HG03196 (cell line): ENCODE data around the gene QSOX2.
A peak's percentile ranks its signal among the peaks of the same experiment; 100 is the strongest.
"Not testable (repeated sequence)": the region's sequence is repeated elsewhere in the genome, so short reads cannot be mapped to it uniquely, and the experiment has no call there.

Source experiments
- ATAC-seq: cut with Tn5 transposase; IDR thresholded peaks from one replicate; pipeline ENCODE4 v1.9.1; 2021; ENCODE audit not compliant: unreplicated experiment

Gene QSOX2

GRCh38 chr9:136282272-136282861, 36.8 kb upstream of the QSOX2 start:
- no peak for ATAC-seq

- no peak for ATAC-seq
Observed at GRCh38 chr9:136281421-136282271, 36.0 kb upstream of the QSOX2 start.

GRCh38 chr9:136280535-136281315, 35.1 kb upstream of the QSOX2 start:
- no peak for ATAC-seq

DNA sequence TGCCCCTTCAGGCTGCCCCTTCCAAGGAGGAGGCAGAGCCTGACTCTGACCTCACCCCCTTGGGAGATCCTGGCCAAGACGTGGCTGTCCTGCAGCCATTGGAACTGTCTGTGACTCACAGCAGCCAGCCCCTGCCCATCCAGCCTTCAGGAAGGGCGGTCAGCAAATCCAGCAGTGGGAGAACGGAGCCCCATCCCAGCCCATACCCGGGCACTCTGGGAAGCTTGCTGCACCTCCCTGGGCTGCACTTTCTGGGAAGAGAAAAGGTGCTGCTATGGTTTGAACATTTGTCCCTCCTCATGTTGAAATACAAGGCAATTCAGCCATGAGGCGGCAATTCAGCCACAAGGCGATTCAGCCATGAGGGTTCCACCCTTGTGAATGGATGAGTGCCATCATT, 33.9 kb upstream of the QSOX2 start:
- ATAC-seq, result no peak

GRCh38 chr9:136278894-136279293, 33.3 kb upstream of the QSOX2 start:
- no peak for ATAC-seq

- no peak for ATAC-seq
Observed at GRCh38 chr9:136278221-136278620, 32.6 kb upstream of the QSOX2 start.

DNA sequence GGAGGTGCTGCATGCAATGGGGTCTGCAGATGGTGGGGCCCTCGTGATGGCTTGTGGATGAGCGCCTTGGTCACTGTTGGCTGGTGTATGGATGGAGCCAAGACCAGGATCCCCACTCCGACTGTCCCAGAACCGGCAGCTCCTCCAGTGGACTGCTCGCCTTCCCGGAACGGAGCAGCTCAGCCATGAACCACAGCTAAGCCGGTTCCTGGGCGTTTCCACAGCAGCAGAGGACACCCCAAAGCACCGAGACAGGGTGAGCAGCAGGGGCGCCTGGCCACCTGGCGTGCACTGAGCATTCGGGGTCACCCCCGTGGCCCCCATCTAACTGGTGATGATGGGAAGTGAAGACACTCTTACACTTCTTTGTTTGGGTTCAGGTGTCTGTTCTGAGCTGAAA, 32.1 kb upstream of the QSOX2 start:
- ATAC-seq, result no peak

DNA sequence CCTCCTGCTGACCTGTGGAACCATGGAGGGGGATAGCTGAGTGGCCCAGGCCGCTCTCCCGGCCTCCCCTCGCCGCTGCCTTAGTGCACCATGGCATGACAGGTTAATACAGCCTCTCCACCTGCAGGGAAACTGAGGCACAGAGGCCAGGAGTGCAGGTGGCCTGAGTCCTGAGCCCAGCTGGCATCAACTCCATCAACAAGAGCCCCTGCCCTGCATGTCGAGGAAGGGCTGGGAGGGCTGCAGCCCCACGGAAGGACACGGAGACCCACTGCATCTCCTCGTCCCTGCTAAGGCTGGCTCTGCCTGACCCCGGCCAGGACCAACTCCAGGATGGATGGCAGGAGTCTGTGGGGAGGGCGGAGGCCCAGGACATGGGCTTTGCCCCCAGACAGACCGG, 31.1 kb upstream of the QSOX2 start:
- no peak for ATAC-seq

- no peak for ATAC-seq
Observed at GRCh38 chr9:136275655-136276429, 30.2 kb upstream of the QSOX2 start.

- no peak for ATAC-seq
Observed at GRCh38 chr9:136274786-136275654, 29.4 kb upstream of the QSOX2 start.

DNA sequence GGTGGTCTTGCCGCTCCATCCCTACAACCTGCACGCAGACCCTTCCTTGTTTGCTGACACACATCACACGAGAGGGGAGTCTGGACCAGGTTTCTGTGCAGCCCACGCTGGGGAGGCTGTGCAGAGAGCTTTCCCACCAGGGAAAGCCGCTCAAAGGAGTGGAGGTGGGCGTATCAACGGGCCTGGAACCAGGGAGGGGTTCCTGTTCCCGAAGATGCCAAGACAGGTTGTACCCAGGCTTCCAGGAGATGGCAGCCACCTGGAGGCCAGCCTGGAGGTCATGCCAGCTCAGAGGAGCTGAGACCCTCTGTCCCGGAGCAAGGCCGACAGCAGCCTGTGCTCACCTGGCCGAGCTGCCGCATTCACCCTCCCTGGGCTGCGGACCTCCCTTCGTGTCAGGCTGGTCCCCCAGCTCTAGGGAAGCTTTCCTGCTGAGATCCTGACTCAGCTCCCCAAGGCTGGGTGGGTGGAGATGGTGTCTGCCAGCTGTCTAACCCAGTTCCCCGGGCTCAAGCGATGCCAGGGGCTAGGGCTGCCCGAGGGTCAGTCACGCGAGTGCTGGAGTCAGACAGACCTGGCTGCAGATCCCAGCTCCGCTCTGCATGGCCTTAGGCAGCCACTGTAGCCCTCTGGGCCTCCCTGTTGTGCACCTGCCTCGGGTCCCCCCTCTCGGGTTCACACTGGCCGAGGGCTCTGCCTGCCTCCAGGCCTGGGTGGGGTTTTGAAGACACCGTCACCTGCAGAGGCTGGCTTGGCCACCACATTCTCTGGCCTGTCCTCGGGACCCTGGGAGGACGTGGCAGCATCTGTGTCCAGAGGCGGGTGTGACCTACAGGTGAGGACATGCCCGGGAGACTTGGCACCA, 28.5 kb upstream of the QSOX2 start:
- no peak for ATAC-seq

DNA sequence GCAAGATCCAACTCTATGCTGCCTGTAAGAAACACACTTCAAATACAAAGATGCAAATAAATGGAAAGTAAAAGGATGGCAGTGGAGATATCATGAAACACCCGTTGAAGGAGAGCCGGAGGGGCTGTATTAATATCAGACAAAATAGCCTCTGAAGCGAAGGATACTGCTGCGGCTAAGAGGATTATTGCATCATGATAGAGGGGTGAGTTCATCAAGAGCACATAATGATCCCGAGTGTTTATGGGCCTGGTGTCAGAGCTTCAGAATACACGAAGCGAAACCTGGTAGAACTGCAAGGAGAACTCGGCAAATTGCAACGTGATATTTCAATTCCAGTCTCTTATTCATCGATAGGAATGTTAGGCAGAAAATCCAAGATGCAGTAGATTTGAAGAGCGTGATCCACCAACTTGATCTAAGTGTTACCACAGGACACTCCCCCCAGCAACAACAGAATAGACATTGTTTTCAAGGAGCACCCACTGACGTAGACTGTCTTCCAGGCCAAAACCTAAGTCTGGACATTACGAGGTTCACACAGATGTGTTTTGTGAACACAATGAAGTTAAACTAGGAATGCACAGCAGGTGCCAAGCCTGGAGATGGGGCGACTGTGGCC, 27.7 kb upstream of the QSOX2 start:
- ATAC-seq, result no peak

DNA sequence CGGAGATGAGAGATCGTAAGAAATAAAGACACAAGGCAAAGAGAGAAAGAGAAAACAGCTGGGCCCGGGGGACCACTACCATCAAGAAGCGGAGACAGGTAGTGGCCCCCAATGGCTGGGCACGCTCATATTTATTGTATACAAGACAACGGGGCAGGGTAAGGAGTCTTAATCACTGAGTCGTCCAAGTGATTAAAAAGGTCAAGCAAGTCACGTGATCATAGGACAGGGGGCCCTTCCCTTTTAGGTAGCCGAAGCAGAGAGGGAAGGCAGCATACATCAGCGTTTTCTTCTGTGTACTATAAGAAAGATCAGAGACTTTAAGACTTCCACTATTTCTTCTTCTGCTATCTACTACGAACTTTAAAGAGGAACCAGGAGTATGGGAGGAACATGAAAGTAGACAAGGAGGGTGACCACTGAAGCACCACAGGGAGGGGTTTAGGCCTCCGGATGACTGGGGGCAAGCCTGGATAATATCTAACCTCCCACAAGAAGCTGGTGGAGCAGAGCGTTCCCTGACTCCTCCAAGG, 24.6 kb upstream of the QSOX2 start:
- ATAC-seq, result no peak

DNA sequence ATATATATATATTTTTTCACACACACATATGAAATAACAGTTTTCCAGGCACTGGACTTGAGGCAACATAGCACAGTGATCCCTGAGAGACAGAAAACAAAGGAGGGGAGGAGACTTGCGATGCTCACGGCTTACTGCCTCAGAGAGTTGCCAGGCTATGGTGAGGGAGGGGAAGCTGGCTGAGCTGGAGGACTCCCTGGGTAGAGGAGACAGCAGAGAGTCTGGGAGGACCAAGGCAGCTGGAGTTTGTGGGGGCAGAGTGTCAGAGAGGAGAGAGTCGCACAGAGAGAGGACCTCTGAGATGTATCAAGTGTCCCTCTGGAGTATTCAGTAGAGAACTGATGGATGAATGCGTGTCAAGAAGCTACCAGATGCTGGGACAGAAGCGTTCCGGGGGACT, 23.1 kb upstream of the QSOX2 start:
- no peak for ATAC-seq

DNA sequence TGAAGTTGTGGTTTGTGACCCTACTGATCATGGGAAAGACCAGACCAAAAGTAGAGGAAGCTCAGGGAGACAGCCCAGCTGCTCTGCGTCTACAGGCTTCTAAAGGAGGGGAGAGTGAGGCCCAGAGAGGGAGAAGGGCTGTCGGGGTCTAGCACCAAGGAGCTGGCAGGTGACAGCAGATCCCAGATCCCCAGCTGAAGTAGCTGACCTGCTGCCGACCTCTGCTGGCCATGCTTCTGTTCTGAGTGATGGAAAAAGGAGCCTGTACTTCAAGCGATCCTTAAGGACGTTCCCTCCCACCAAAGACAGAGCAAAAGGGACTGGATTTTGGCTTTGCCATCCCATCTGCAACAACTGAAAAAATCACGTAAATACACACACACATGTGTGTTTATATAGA, 22.7 kb upstream of the QSOX2 start:
- ATAC-seq, result no peak

DNA sequence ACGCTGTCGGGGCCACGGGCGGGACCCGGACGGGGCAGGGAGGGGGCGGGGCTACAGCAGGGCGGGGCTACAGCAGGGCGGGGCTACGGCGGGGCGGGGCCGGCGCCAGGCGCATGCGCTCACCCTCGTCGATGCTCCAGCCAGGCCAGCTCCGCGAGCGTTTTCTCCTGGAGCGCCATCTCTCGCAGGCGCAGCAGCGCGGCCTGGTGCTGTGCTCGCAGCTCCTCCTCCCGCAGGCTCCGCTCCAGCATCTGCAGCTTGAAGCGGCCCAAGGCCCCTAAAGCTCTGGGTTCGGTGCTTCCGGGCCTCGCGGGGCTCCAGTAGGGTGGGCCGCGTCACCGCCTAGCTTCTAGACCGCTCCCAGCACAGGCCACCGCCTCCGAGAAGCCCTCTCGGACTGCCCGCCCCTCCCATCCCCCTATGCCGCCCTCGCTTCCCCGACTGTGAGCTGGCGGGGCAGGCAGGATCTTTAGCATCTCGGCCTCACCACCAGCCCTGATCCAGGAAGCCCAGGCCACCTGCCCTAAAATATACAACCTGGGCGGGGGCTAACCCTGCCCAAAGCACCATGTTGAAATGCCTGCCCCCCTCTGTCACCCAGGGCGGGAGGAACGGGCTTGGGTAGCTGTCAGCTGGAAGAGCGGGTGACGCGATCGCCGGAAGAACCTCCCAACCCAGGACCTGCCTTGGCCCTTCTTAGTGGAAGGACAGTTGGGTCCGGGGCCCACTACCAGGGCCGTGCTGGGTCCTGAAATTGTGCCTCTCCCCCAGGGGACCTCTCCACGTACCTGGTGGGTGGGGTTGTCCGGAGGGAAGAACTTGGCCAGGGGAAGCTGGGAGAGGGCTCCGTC, 21.9 kb upstream of the QSOX2 start:
- peak; percentile 72 for ATAC-seq

DNA sequence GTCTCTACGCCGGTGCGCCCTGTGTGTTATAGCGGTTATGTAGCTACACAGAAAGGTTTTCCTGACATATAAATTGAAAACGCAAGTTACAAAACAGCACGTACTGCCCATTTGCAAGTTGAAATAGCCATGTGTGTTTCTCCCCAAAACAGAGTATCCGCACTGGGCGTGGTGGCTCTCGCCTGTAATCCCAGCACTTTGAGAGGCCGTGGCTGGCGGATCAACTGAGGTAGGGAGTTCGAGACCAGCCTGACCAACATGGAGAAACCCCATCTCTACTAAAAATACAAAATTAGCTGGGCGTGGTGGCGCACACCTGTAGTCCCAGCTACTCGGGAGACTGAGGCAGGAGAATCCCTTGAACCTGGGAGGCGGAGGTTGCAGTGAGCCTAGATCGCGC, 21.0 kb upstream of the QSOX2 start:
- not testable (repeated sequence) for ATAC-seq
